Hematopoietic multipotent progenitor cell treated with erythropoietin and hydrocortisone succinate and interleukin-3 and kit ligand, for 15 days (in vitro differentiated cells): ENCODE measurements around the gene TANGO2.

Experiments
- DNase-seq: peaks from one replicate; pipeline ENCODE4 v3.0.0-alpha.2; 2015; ENCODE audit warnings: low spot score

The TANGO2 gene

GRCh38 chr22:20087319-20088262, 66.7 kb downstream of the TANGO2 start:
- DNase-seq: no peak

- DNase-seq: no peak
These were observed 67.3 kb downstream of the TANGO2 start for GRCh38 chr22:20088263-20088648.

GRCh38 chr22:20089226-20089976, 68.5 kb downstream of the TANGO2 start:
- no peak for DNase-seq

- no peak for DNase-seq
These were observed 69.2 kb downstream of the TANGO2 start for GRCh38 chr22:20089977-20090729.

- DNase-seq: no peak
These were observed 69.9 kb downstream of the TANGO2 start for GRCh38 chr22:20090730-20091240.

GRCh38 chr22:20091690-20092476, 71.0 kb downstream of the TANGO2 start:
- no peak for DNase-seq

- DNase-seq: no peak
These were observed 71.6 kb downstream of the TANGO2 start for GRCh38 chr22:20092477-20092854.

GRCh38 chr22:20093418-20094196, 72.7 kb downstream of the TANGO2 start:
- DNase-seq: no peak

GRCh38 chr22:20094197-20094807, 73.4 kb downstream of the TANGO2 start:
- DNase-seq: no peak

GRCh38 chr22:20095521-20095920, 74.6 kb downstream of the TANGO2 start:
- DNase-seq: no peak

GRCh38 chr22:20096574-20097420, 75.9 kb downstream of the TANGO2 start:
- DNase-seq: no peak

- no peak for DNase-seq
These were observed 78.3 kb downstream of the TANGO2 start for GRCh38 chr22:20099099-20099711.

- no peak for DNase-seq
These were observed 80.7 kb downstream of the TANGO2 start for GRCh38 chr22:20101638-20102037.

- DNase-seq: no peak
These were observed 81.4 kb downstream of the TANGO2 start for GRCh38 chr22:20102203-20102780.

GRCh38 chr22:20105456-20106204, 84.7 kb downstream of the TANGO2 start:
- no peak for DNase-seq

- DNase-seq: no peak
These were observed 85.4 kb downstream of the TANGO2 start for GRCh38 chr22:20106205-20106848.

- no peak for DNase-seq
These were observed 85.9 kb downstream of the TANGO2 start for GRCh38 chr22:20106849-20107237.
